HepG2 (cell line): ENCODE data around the gene NCBP2. TPM values are rescaled to one million over a fixed set of nuclear protein-coding genes. Genes with fewer than 3 reads are reported as not detected.

Source experiments
- ATF1 ChIP-seq: IDR thresholded peaks from 2 replicates; pipeline ENCODE4 v1.6.1; 2016; ENCODE audit warnings: mild to moderate bottlenecking, control low read depth
- FUBP1 ChIP-seq: sonication (generic); formaldehyde crosslinking; IDR thresholded peaks from 2 replicates; pipeline ENCODE4 v1.5.1; 2020; ENCODE audit warnings: missing genetic modification reagents, mild to moderate bottlenecking, borderline replicate concordance
- HMGXB3 ChIP-seq: sonication (generic); formaldehyde crosslinking; IDR thresholded peaks from 2 replicates; pipeline ENCODE4 v1.4.0; 2020; ENCODE audit warnings: missing genetic modification reagents, borderline replicate concordance
- HNRNPLL ChIP-seq: fragments of 200-400 bp; formaldehyde crosslinking; IDR thresholded peaks from 2 replicates; pipeline ENCODE4 v1.6.1; 2017; ENCODE audit warnings: mild to moderate bottlenecking, low read depth, low read length; ENCODE audit not compliant: poor library complexity, severe bottlenecking
- KDM1A ChIP-seq: IDR thresholded peaks from 2 replicates; pipeline ENCODE4 v1.6.1; 2016; ENCODE audit warnings: missing compliant biosample characterization
- NCOA5 ChIP-seq: sonication (generic); formaldehyde crosslinking; IDR thresholded peaks from 2 replicates; pipeline ENCODE4 v1.4.0; 2020; ENCODE audit warnings: missing genetic modification reagents
- NR2F1 ChIP-seq, 2 experiments: fragments of 450-650 bp in 1 of 2; formaldehyde crosslinking in 1 of 2; IDR thresholded peaks; 2 replicates each; pipeline versions ENCODE4 v1.5.0 to v1.6.1; 2016 to 2020; ENCODE audit warnings: mild to moderate bottlenecking in 1 of 2, missing compliant biosample characterization in 1 of 2, missing genetic modification reagents in 1 of 2, moderate library complexity in 1 of 2
- RXRA ChIP-seq: sonication (generic); formaldehyde crosslinking; IDR thresholded peaks from 2 replicates; pipeline ENCODE4 v1.5.1; 2020; ENCODE audit warnings: missing genetic modification reagents
- ZBTB7B ChIP-seq: sonication (generic); formaldehyde crosslinking; IDR thresholded peaks from 2 replicates; pipeline ENCODE4 v1.4.0; 2020; ENCODE audit warnings: missing genetic modification reagents
- ZNF225 ChIP-seq: sonication (generic); formaldehyde crosslinking; IDR thresholded peaks from 2 replicates; pipeline ENCODE4 v1.4.0; 2020; ENCODE audit warnings: mild to moderate bottlenecking, missing genetic modification reagents
- ZNF333 ChIP-seq: sonication (generic); formaldehyde crosslinking; IDR thresholded peaks from 2 replicates; pipeline ENCODE4 v1.4.0; 2020; ENCODE audit warnings: mild to moderate bottlenecking, missing genetic modification reagents, borderline replicate concordance
- polyA plus RNA-seq, 8 experiments: library from polyadenylated mRNA; depleted of rRNA in 3 of 8; stranded (reverse) in 7 of 8; unstranded in 1 of 8; fragments of >200 nt; fragmentation: Illumina TruSeq in 4 of 8; extraction: Trizol in 4 of 8; gene quantifications; 2 replicates each; pipeline versions ENCODE4 v1.2.1 to v1.2.3, GENCODE V29; 2011 to 2016; ENCODE audit warnings: low read depth in 4 of 8, missing spikeins in 1 of 8, mixed read lengths in 1 of 8; ENCODE audit not compliant: insufficient read depth in 1 of 8
- total RNA-seq, 5 experiments: library from RNA; depleted of rRNA; stranded (reverse); fragments of >200 nt; fragmentation: Illumina TruSeq; extraction: Trizol; gene quantifications; 2 replicates each; pipeline ENCODE4 v1.2.3, GENCODE V29; 2016; ENCODE audit warnings: low read depth in 1 of 5
- TF ChIP-seq, protein P1 (sequence below), 2 experiments: sonication (generic) in 1 of 2; formaldehyde crosslinking in 1 of 2; IDR thresholded peaks; 2 replicates each; pipeline versions ENCODE4 v1.4.0 to v1.6.1; 2016 to 2020; ENCODE audit warnings: borderline replicate concordance in 1 of 2, low read depth in 1 of 2, mild to moderate bottlenecking in 1 of 2, missing genetic modification reagents in 1 of 2
- TF ChIP-seq, protein P2 (sequence below): sonication (generic); formaldehyde crosslinking; IDR thresholded peaks from 2 replicates; pipeline ENCODE4 v1.4.0; 2020; ENCODE audit warnings: missing genetic modification reagents

NCBP2 gene
- total and polyA plus RNA-seq, 2 of the 13 experiments (the other 11 are each of a cell fraction or from before 2014, with no cell fraction given) = 58.7 to 95.5 TPM

DNA sequence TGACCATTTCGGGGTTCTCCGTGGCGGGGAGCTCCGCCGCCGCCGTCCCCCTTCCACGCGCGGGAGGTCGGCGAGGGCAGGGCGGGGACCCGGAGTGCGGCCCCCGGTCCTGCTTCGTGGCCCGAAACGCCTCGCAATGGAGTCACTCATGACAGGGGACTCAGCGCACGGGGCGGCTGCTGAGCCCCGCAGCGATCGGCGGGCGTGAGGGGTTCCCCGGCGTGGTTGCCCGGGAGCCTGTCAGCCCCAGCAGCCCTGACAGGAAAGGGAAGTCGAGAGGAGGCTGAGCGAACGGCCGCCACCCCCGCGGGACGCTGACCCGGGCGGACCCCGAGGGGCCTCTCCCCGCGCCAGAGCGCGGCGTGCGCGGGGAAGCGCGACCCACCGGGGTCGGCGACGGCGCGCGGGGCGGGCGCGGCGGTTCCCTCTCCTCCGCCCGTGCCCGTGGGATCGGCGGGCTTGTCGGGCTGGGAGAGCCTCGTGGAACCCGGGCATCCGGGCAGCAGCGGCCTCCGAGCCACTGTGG, 26.9 kb upstream of the NCBP2 start (continued):
- TF ChIP-seq, protein P1, sequence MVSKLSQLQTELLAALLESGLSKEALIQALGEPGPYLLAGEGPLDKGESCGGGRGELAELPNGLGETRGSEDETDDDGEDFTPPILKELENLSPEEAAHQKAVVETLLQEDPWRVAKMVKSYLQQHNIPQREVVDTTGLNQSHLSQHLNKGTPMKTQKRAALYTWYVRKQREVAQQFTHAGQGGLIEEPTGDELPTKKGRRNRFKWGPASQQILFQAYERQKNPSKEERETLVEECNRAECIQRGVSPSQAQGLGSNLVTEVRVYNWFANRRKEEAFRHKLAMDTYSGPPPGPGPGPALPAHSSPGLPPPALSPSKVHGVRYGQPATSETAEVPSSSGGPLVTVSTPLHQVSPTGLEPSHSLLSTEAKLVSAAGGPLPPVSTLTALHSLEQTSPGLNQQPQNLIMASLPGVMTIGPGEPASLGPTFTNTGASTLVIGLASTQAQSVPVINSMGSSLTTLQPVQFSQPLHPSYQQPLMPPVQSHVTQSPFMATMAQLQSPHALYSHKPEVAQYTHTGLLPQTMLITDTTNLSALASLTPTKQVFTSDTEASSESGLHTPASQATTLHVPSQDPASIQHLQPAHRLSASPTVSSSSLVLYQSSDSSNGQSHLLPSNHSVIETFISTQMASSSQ (IDR thresholded peaks at IDR 0.05; ENCODE audit: low read depth) = no peak
- TF ChIP-seq, protein P1 (CRISPR knock-in tag; IDR thresholded peaks at IDR 0.05; ENCODE audit: borderline replicate concordance) = no peak
- TF ChIP-seq ZBTB7B (no peak), NCOA5 (CRISPR knock-in tag) (no peak), ATF1 (CRISPR knock-in tag) (no peak), ZNF333 (CRISPR knock-in tag) (0 out of 2 replicates have a peak, but pooled peaks have one; percentile 49), ZNF225 (CRISPR knock-in tag) (no peak), RXRA (CRISPR knock-in tag) (no peak), HNRNPLL (no peak), NR2F1 (CRISPR knock-in tag; IDR thresholded peaks at IDR 0.05) (no peak), FUBP1 (no peak), KDM1A (no peak), HMGXB3 (CRISPR knock-in tag) (peak; percentile 23; the same call in 1 of the 2 replicates)
- TF ChIP-seq, protein P2, sequence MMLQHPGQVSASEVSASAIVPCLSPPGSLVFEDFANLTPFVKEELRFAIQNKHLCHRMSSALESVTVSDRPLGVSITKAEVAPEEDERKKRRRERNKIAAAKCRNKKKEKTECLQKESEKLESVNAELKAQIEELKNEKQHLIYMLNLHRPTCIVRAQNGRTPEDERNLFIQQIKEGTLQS = 0 out of 2 replicates have a peak, but pooled peaks have one; percentile 7
